Omental fat pad (tissue), 4 donors: Measurements from ENCODE around the gene FBH1. TPM values are rescaled to one million over a fixed set of nuclear protein-coding genes. Genes with fewer than 3 reads are reported as not detected.

Source experiments
- ATAC-seq: fragments of 150-250 bp; one replicate; pipeline ENCODE4 v1.9.1; 2016; ENCODE audit warnings: mild to moderate bottlenecking, moderate library complexity; ENCODE audit not compliant: low FRiP score
- DNase-seq: peaks from one replicate; pipeline ENCODE4 v3.0.0-alpha.2; 2019; ENCODE audit warnings: low spot score
- CTCF ChIP-seq, 3 donors: fragments of 450-650 bp; IDR thresholded peaks; one replicate each; pipeline ENCODE4 v1.5.1; 2016 to 2017; ENCODE audit warnings: antibody characterized with exemption in 3 of 3, mild to moderate bottlenecking in 3 of 3, moderate library complexity in 2 of 3
- total RNA-seq, 4 donors: library from RNA; depleted of rRNA; stranded (reverse); fragments of >200 nt; gene quantifications; one replicate each; pipeline ENCODE4 v1.1.0, GENCODE V29; 2016

FBH1 gene
- total RNA-seq, 4 donors from 2014 or later: 79.2 to 129 (median 81.4) TPM

DNA sequence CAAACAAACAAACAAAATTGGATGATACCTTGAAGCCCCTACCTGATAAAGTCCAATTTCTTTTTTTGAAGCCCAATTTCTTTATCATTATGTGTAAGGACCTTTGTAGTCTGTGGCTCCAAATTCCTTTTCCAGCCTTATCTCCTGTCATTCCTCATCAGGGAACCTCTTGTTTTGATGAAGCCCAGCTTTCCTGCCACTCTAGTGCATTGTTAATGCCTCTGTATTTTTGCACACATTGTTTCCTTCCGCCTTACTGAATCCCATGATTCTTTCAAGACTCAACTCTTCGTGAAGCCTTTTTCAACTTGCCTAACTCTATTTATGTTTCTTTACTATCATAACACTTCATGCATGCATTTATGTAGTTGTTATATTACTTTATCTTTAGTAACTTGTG, 3.3 kb downstream of the FBH1 start:
- DNase-seq (no peak), ATAC-seq (no peak)
- no peak for TF ChIP-seq CTCF (IDR thresholded peaks at IDR 0.05)

DNA sequence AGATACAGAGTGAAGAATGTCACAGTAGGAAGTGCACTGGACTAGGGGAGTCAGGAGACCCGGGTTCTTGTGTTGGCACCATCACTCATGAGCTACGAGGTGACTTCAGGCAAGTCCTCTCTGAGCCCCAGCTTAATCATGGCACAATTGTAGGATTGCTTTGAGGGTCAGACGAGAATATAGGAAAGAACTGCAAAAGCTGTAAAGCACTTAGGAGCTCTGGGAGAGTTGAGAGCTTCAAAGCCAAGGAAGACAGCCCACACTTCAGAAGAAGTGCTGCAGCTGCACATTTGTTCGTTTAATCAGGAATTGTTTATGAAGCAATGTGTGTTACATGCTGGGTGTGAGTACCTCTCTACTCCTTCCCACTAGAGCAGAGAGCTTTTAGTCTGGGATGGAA, 4.4 kb downstream of the FBH1 start:
- no peak for TF ChIP-seq CTCF (IDR thresholded peaks at IDR 0.05)
- ATAC-seq (no peak), DNase-seq (no peak)

GRCh38 chr10:5894873-5895272, 4.8 kb downstream of the FBH1 start:
- no peak for ATAC-seq
- no peak for DNase-seq
- TF ChIP-seq CTCF (IDR thresholded peaks at IDR 0.05): no peak

- DNase-seq (no peak), ATAC-seq (no peak)
- TF ChIP-seq CTCF (IDR thresholded peaks at IDR 0.05): no peak
These were observed 5.3 kb downstream of the FBH1 start for GRCh38 chr10:5895365-5895764.

DNA sequence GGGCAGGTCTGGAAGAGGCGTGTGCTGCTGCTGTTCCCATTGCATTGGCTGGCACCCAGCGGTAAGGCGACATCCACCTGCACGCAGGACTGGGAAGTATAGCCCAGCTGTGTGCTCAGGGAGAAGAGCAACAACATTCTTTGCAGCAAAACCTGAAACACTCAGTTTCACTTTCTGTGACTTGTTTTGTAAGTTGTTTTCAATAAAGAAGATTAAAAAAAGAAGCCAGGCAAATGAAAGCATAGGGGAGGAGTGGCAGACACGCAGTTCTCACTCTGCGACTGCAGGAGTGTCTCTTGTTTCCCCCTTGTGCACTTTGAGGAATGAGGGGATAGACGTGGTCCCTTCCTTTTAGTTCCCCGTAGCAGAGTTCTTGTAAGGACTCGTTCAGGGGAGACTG, 5.8 kb downstream of the FBH1 start:
- no peak for TF ChIP-seq CTCF (IDR thresholded peaks at IDR 0.05)
- ATAC-seq: no peak
- no peak for DNase-seq

- no peak for TF ChIP-seq CTCF (IDR thresholded peaks at IDR 0.05)
- ATAC-seq (no peak), DNase-seq (no peak)
These were observed 6.4 kb downstream of the FBH1 start for GRCh38 chr10:5896208-5897052.

- no peak for TF ChIP-seq CTCF (IDR thresholded peaks at IDR 0.05)
- ATAC-seq (no peak), DNase-seq (no peak)
These were observed 7.0 kb downstream of the FBH1 start for GRCh38 chr10:5897053-5897340.
